Left cardiac atrium (tissue), 4 donors: Measurements from ENCODE around the gene STC2. TPM values are rescaled to one million over a fixed set of nuclear protein-coding genes. Genes with fewer than 3 reads are reported as not detected.

ENCODE experiments used
- ATAC-seq, 2 donors: fragments of 200-7000 bp; cut with Tn5 transposase; one replicate each; pipeline ENCODE4 v1.9.1; 2020; ENCODE audit warnings: mild to moderate bottlenecking in 2 of 2, moderate library complexity in 2 of 2
- DNase-seq: peaks from one replicate; pipeline ENCODE4 v3.0.0-alpha.2; 2020
- intact Hi-C, 2 donors: fragments of 100-400 bp; cut with DNase I; formaldehyde crosslinking; loops; one replicate each; pipeline versions ENCODE4 v1.14.1 to v1.15.1; 2022 to 2023
- total RNA-seq, 2 donors: library from RNA; stranded (reverse); fragmentation: NEBNext Ultra II Directional; extraction: Animal tissue kit (Norgen Biotek cat#: 25700); gene quantifications; one replicate each; pipeline ENCODE4 v1.2.1, GENCODE V29; 2021
- donor health status: DM: no; HTN: yes; CAD: no.
- donor health status: DM: no; HTN: yes; CAD: no; lungs with severe emphysema.
- donor health status: DM: yes; HTN: yes; CAD: no.
- donor health status: Dilated cardiomyopathy.

STC2 gene
- total RNA-seq, 2 donors from 2014 or later = 13.5 to 17.5 TPM

- intact Hi-C loops = no loop called here
- ATAC-seq (no peak), DNase-seq (no peak)
Measured at GRCh38 chr5:173301695-173302545, 26.3 kb downstream of the STC2 start.

- ATAC-seq (no peak), DNase-seq (no peak)
- intact Hi-C loops = no loop called here
Measured at GRCh38 chr5:173300389-173301047, 27.7 kb downstream of the STC2 start.

GRCh38 chr5:173299820-173300219, 28.4 kb downstream of the STC2 start:
- intact Hi-C loops = loop anchor here in 1 of 2 donors (5.0 kb wide), 1 partner anchor 32 kb away; no protein-coding TSS in a partner anchor
- no peak for ATAC-seq
- no peak for DNase-seq

GRCh38 chr5:173298213-173298926, 29.8 kb downstream of the STC2 start:
- intact Hi-C loops = loop anchor here in 1 of 2 donors (5.0 kb wide), 1 partner anchor 34 kb away; no protein-coding TSS in a partner anchor
- ATAC-seq = no peak
- no peak for DNase-seq

- intact Hi-C loops = loop anchor here in 1 of 2 donors (5.0 kb wide), 1 partner anchor 34 kb away; no protein-coding TSS in a partner anchor
- ATAC-seq (no peak), DNase-seq (no peak)
Measured at GRCh38 chr5:173297813-173298212, 30.4 kb downstream of the STC2 start.

- ATAC-seq (no peak), DNase-seq (no peak)
- intact Hi-C loops = loop anchor here in 1 of 2 donors (5.0 kb wide), 1 partner anchor 35 kb away; no protein-coding TSS in a partner anchor
Measured at GRCh38 chr5:173296737-173297676, 31.2 kb downstream of the STC2 start.

GRCh38 chr5:173295796-173296195, 32.4 kb downstream of the STC2 start:
- ATAC-seq (no peak), DNase-seq (no peak)
- intact Hi-C loops = loop anchor here in 1 of 2 donors (5.0 kb wide), 1 partner anchor 37 kb away; no protein-coding TSS in a partner anchor

GRCh38 chr5:173294673-173295320, 33.4 kb downstream of the STC2 start:
- intact Hi-C loops = loop anchor here (1.0 to 5.0 kb wide), 4 partner anchors 38 to 592 kb away; no protein-coding TSS in a partner anchor
- ATAC-seq = no peak
- no peak for DNase-seq

- ATAC-seq = peak; percentile 48 to 67
Measured at GRCh38 chr5:173293817-173294672, 34.2 kb downstream of the STC2 start.

GRCh38 chr5:173291722-173292658, 36.2 kb downstream of the STC2 start:
- ATAC-seq (no peak), DNase-seq (no peak)
- intact Hi-C loops = loop anchor here in 1 of 2 donors (5.0 kb wide), 2 partner anchors 280 to 590 kb away; no protein-coding TSS in a partner anchor

More at GRCh38 chr5:173293817-173294672, 34.2 kb downstream of the STC2 start:
- peak; percentile 78 for DNase-seq
- intact Hi-C loops = loop anchor here in 1 of 2 donors (1.0 to 5.0 kb wide), 3 partner anchors 38 to 592 kb away; no protein-coding TSS in a partner anchor

- intact Hi-C loops = loop anchor here in 1 of 2 donors (5.0 kb wide), 2 partner anchors 282 to 588 kb away; no protein-coding TSS in a partner anchor
- no peak for DNase-seq
- peak; percentile 49 to 76 for ATAC-seq
Measured at GRCh38 chr5:173290477-173291131, 37.6 kb downstream of the STC2 start.

GRCh38 chr5:173289372-173289771, 38.8 kb downstream of the STC2 start:
- DNase-seq = no peak
- no peak for ATAC-seq
- intact Hi-C loops = loop anchor here in 1 of 2 donors (10.0 kb wide), 1 partner anchor 305 kb away; the partner anchor contains the start of gene ATP6V0E1

- ATAC-seq (no peak), DNase-seq (no peak)
- intact Hi-C loops = loop anchor here in 1 of 2 donors (10.0 kb wide), 1 partner anchor 304 kb away; the partner anchor contains the start of gene ATP6V0E1
Measured at GRCh38 chr5:173288632-173289031, 39.6 kb downstream of the STC2 start.

- ATAC-seq (no peak), DNase-seq (no peak)
- intact Hi-C loops = loop anchor here in 1 of 2 donors (10.0 kb wide), 1 partner anchor 302 kb away; the partner anchor contains the start of gene ATP6V0E1
Measured at GRCh38 chr5:173287086-173287485, 41.1 kb downstream of the STC2 start.
